PFSK-1 (cell line): Measurements from ENCODE around the gene COA8.

Experiments
- FOXP2 ChIP-seq: optimal IDR thresholded peaks from 2 replicates; pipeline ENCODE3; 2011; ENCODE audit warnings: borderline replicate concordance, control low read depth, inconsistent platforms; ENCODE audit not compliant: insufficient read depth; ENCODE audit errors: extremely low read length, extremely low read depth
- POLR2AphosphoS5 ChIP-seq: IDR thresholded peaks from 2 replicates; pipeline ENCODE4 v1.6.1; 2012; ENCODE audit warnings: low read depth, mild to moderate bottlenecking, control low read depth, low read length, moderate library complexity
- REST ChIP-seq, 2 experiments: IDR thresholded peaks; 2 replicates each; pipeline versions ENCODE4 v1.6.1 to v1.8.0; 2011 to 2012; ENCODE audit warnings: low read depth in 2 of 2, low read length in 2 of 2, control low read depth in 1 of 2, inconsistent platforms in 1 of 2, mild to moderate bottlenecking in 1 of 2, moderate library complexity in 1 of 2; ENCODE audit not compliant: insufficient read depth in 1 of 2
- SIN3A ChIP-seq: IDR thresholded peaks from 2 replicates; pipeline ENCODE4 v1.6.1; 2012; ENCODE audit warnings: mild to moderate bottlenecking, low read length, moderate library complexity, borderline replicate concordance; ENCODE audit not compliant: insufficient read depth
- TAF1 ChIP-seq: IDR thresholded peaks from 2 replicates; pipeline ENCODE4 v1.6.1; 2012; ENCODE audit warnings: low read length, control low read depth, borderline replicate concordance; ENCODE audit not compliant: insufficient read depth

The COA8 gene

GRCh38 chr14:103535081-103535890, 27.5 kb upstream of the COA8 start:
- TF ChIP-seq POLR2AphosphoS5: no peak
- no peak for TF ChIP-seq FOXP2
- no peak for TF ChIP-seq TAF1
- TF ChIP-seq SIN3A: no peak
- TF ChIP-seq REST (IDR thresholded peaks at IDR 0.05; ENCODE audit: insufficient read depth in 1 of 2, low read depth in 2 of 2, low read length in 2 of 2): no peak

DNA sequence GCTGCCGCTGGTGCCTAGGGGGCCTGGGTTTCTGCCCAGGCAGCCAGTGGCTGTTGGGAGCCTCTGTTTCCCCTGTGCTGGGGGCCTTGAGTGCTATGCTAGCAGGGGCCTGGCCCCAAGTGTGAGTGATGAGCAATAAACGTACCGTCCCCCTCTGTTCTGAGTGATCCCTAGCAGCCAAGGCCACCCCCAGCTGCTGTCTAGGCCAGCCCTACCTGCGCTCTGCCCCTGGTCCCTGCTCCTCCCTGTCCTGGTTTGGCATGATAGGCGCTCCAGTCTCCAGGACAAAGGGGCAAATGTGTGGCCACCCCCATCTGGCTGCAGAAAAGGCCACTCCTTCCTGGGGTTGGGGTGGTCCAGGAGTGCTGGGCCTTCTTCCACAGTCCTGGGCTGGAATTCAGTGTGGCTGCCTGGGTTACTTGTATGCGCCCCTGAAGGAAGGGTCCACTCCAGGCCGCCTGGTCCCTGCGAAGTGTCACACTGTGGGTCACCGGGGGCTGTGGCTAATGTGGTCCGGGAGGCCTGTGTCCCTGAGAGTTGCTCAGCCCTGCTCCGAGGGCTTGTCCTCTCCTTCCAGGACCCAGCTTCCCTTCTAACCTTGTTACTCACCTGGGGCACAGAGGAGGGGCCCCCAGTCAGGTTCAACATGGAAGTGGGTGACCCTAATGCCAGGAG, 26.7 kb upstream of the COA8 start:
- TF ChIP-seq FOXP2: no peak
- no peak for TF ChIP-seq REST (IDR thresholded peaks at IDR 0.05; ENCODE audit: insufficient read depth in 1 of 2, low read depth in 2 of 2, low read length in 2 of 2)
- TF ChIP-seq TAF1: no peak
- TF ChIP-seq SIN3A: no peak

DNA sequence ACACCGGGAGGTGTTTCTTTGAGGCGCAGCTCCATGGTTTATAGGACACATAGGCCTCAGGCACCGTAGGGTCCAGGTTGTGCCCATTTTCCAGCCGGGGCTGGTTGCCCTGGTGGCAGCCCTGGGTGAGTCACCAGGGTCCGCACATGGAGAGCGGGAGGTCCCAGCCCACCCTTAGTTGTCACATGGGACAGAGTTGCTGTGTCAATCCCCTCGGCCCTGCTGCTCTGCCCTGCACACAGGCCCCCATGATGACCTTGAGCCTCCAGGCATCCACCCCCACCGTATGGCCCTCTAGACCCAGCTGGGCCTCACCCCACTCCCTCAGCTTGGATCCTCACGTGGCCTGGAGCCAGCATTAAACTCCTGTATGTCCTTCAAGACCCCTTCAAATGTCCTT, 26.1 kb upstream of the COA8 start:
- TF ChIP-seq FOXP2 (no peak), REST (IDR thresholded peaks at IDR 0.05; ENCODE audit: insufficient read depth in 1 of 2, low read depth in 2 of 2, low read length in 2 of 2) (no peak), TAF1 (no peak), POLR2AphosphoS5 (no peak), SIN3A (no peak)

GRCh38 chr14:103537175-103537990, 25.4 kb upstream of the COA8 start:
- TF ChIP-seq REST (IDR thresholded peaks at IDR 0.05; ENCODE audit: insufficient read depth in 1 of 2, low read depth in 2 of 2, low read length in 2 of 2) (no peak), SIN3A (no peak), FOXP2 (no peak), POLR2AphosphoS5 (no peak), TAF1 (no peak)
